Thymus (tissue), 11 donors: ENCODE measurements around the gene TRIM8. TPM values are rescaled to one million over a fixed set of nuclear protein-coding genes. Genes with fewer than 3 reads are reported as not detected.

Experiments
- DNase-seq, 9 donors: peaks; one replicate each; pipeline ENCODE4 v3.0.0-alpha.2; 2013; ENCODE audit warnings: low spot score in 9 of 9, low read depth in 6 of 9, missing footprints in 1 of 9
- H3K27ac ChIP-seq, 2 donors: one replicate each; pipeline ENCODE4 v1.5.1; 2013; ENCODE audit warnings: control low read depth in 1 of 2, low read depth in 1 of 2, low read length in 1 of 2, mild to moderate bottlenecking in 1 of 2, moderate library complexity in 1 of 2
- H3K27me3 ChIP-seq, 2 donors: one replicate each; pipeline ENCODE4 v1.5.1; 2013; ENCODE audit warnings: low read length in 1 of 2; ENCODE audit not compliant: control insufficient read depth in 2 of 2, insufficient read depth in 1 of 2
- H3K36me3 ChIP-seq, 2 donors: one replicate each; pipeline ENCODE4 v1.5.1; 2013; ENCODE audit warnings: low read length in 1 of 2, mild to moderate bottlenecking in 1 of 2, moderate library complexity in 1 of 2; ENCODE audit not compliant: control insufficient read depth in 2 of 2, insufficient read depth in 2 of 2
- H3K4me1 ChIP-seq, 2 donors: one replicate each; pipeline ENCODE4 v1.5.1; 2013; ENCODE audit warnings: low read length in 2 of 2; ENCODE audit not compliant: control insufficient read depth in 2 of 2, insufficient read depth in 2 of 2
- H3K4me3 ChIP-seq, 2 donors: one replicate each; pipeline ENCODE4 v1.5.1; 2013; ENCODE audit warnings: low read length in 2 of 2, control low read depth in 1 of 2, mild to moderate bottlenecking in 1 of 2
- H3K9me3 ChIP-seq, 2 donors: one replicate each; pipeline ENCODE4 v1.5.1; 2013; ENCODE audit warnings: low read length in 1 of 2, mild to moderate bottlenecking in 1 of 2; ENCODE audit not compliant: control insufficient read depth in 2 of 2, insufficient read depth in 1 of 2
- WGBS: extraction: QIAGEN DNeasy Blood & Tissue Kit; methylation state at CpG from one replicate; pipeline ENCODE4 v1.1.7; 2013; 5-methylcytosine and 5-hydroxymethylcytosine counted together
- polyA plus RNA-seq: library from polyadenylated mRNA; stranded (reverse); fragments of 200-250 nt; gene quantifications from one replicate; pipeline ENCODE4 v1.2.3, GENCODE V29; 2013
- total RNA-seq: library from RNA; stranded (reverse); fragments of 120-200 nt; gene quantifications from one replicate; pipeline ENCODE4 v1.2.4, GENCODE V29; 2013
- donor health status: healthy.

TRIM8 gene
- total and polyA plus RNA-seq, 2 donors, result 21.7 to 65.5 TPM

DNA sequence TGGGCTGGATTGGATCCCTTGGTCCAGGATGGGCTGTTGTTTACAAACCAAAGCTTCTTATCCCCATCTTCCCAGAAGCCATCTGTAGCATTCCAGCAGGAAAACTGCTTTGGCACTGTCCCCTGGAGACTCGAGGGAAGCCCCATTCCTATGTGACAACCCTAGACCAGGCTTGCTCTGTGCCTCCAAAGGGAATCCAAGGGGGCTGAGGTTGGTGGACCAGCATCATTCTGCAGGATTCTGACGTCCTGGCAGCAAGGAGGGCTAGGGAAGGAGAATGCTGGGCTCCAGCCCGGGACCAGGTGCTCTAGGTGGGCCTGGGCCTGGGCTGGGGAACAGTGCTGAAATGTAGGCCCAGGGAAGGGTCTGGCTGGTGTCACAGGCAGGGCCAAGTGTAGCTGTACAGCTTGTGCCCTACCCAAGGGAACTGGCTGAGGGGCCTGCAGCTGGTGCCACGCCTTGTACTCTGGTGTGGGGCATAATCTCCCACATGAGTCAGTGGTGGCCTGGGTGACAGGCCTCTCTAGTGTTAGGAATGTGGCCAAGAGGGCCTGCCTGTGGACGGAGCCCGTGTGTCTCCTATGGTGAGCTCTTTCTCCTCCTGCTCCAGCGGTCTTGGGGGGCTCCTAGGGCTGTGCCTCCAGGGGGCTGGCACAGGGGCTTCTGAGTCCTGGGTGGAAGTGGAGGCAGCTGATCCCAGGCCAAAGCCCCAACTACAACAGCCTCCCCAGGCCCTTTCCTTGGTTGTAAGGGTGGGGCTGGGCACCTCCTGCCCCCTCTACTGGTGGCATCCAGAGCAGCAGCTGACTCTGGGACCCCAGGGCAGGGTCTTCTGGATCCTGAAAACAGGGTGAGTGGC is 25.2 kb downstream of the TRIM8 start:
- 92% methylated on average over 7 of the region's 7 CpGs for WGBS
- Histone ChIP-seq H3K27ac (peak overlapping the region in 1 of 2 donors; percentile 55), H3K27me3 (no peaks in the 10 kb centered on the region), H3K9me3 (no peaks in the 10 kb centered on the region), H3K36me3 (no peaks in the 10 kb centered on the region), H3K4me3 (no peak overlapping the region), H3K4me1 (peaks cover 53 to 73% of the 10 kb centered on the region in 2 donors)
- DNase-seq, result peak in 1 of 9 donors; percentile 61

DNA sequence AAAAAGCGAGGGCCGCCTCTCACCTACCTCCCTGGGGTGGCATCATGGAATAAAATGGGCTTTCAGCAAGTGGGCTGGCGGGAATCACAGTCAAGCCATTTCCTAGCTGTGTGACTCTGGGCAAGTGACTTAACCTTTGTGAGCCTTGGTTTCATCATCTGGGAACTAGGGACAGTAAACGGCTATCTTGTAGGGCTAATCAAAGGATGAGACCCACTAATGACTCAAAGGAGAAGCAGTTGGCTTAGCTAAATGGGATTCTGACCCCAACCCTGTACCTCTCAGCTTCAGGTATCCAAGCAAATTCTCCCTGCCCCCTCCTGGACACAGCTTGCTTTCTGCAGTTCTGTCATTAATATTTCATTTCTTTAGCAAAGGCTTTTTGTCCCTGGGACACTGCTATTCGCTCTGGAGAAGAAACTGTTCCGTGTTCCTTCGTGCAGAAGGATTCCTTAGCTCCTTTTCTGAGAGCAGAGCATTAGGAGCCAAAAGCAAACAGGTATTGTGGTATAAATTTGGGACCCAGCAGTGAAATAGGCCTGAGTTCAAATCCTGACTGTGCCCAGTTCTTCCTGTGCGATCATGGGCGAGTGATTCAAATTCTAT is 25.9 kb downstream of the TRIM8 start:
- Histone ChIP-seq H3K9me3 (no peaks in the 10 kb centered on the region), H3K36me3 (no peaks in the 10 kb centered on the region), H3K4me1 (peaks cover 58 to 78% of the 10 kb centered on the region in 2 donors), H3K27ac (no peak overlapping the region), H3K27me3 (no peaks in the 10 kb centered on the region), H3K4me3 (no peak overlapping the region)
- DNase-seq, result no peak
- WGBS, result 98% methylated on average over 9 of the region's 9 CpGs

DNA sequence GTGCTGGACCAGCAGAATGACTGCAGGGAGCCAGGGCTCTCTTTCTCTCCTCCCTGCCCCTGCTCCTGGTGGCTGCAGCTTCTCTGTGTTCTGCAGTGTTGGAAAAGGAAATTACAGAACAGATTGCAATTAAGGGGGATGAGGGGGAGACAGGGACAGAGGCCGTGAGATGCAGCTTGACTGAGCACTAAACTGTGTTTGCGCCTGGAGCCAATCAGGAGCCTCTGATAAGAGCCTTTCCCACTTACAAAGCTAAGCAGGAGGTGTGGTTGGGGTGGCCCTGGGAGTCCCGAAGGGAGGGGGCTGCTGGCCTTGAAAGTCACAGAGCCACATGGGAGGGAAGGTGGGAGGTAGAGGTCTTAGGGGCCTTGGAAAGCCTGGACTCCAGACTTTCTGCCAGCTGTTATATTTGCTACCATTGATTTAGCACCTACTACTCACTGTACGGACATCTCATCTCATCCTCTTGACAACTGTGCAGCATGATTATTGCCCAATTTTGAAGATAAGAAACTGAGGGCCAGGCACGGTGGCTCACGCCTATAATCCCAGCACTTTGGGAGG is 26.7 kb downstream of the TRIM8 start:
- H3K4me1 ChIP-seq, result peaks cover 66 to 86% of the 10 kb centered on the region in 2 donors
- 83% methylated on average over 6 of the region's 6 CpGs for WGBS

DNA sequence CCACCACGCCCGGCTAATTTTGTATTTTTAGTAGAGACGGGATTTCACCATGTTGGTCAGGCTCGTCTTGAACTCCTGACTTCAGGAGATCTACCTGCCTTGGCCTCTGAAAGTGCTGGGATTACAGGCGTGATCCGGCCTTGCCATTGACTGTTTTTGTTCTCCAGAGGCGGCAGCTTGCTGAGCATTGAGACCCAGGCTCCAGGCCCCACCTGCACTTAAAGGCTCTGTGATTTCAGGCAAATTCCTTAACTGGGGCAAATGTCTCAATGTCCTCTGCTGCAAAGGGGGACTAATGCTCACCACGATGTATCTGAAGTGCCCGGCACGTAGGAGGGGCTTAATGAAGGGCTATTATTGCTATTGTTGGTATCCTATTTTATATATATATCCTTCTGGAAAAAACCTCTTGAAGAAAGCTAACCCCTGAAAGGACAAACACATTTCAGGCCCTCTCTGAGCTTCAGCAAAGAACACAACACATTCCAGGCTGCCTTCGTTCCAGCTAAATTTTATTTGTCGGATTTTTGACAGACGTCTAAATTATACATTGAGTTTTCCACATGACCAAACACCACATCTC is 29.0 kb downstream of the TRIM8 start:
- Histone ChIP-seq H3K27ac (peak overlapping the region; percentile 78 to 89), H3K9me3 (no peaks in the 10 kb centered on the region), H3K27me3 (no peaks in the 10 kb centered on the region), H3K36me3 (no peaks in the 10 kb centered on the region), H3K4me3 (peak overlapping the region; percentile 36 to 57), H3K4me1 (peaks cover 74 to 100% of the 10 kb centered on the region in 2 donors)
- 70% methylated on average over 13 of the region's 13 CpGs for WGBS
- peak in 1 of 9 donors; percentile 53 for DNase-seq

More for the DNA sequence above, 26.7 kb downstream of the TRIM8 start:
- no peaks in the 10 kb centered on the region for H3K27me3 ChIP-seq
- no peak overlapping the region for H3K4me3 ChIP-seq
- peak in 1 of 9 donors; percentile 44 for DNase-seq
- no peaks in the 10 kb centered on the region for H3K36me3 ChIP-seq
- H3K27ac ChIP-seq, result no peak overlapping the region
- no peaks in the 10 kb centered on the region for H3K9me3 ChIP-seq

DNA sequence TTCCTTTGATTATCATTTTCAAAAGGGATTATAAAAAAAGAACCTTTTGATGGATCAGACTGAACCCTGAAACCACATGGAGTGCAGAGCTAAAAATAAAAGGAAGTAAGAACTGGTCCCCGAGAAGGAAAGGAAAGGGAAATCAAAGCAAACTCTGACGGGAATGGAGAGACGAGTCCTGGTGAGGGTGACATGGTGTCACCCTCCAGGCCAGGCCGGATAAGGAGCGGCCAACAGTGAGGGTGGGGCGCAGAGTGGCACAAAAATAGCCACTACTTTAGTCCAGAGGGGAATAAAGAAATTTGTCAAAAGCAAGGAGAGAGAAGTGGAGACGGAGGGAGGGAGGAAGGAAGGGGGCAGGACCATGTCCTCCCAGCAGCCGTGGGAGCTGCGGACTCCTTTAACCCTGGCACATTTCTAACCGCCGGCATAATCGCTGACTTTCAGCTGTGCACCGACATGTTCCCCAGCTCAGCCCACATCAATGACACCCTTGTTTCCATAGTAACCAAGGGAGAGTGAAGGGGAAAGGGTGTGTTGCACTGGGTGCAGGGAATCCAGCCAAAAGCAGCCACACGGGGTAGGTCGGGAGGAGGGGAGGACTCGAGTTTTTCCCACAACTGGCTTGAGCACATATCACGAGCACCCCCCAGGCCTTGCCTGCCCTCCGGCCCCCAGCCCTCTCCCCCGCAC is 29.7 kb downstream of the TRIM8 start:
- Histone ChIP-seq H3K4me1 (peaks cover 74 to 100% of the 10 kb centered on the region in 2 donors), H3K27ac (peak overlapping the region; percentile 89 to 98), H3K9me3 (no peaks in the 10 kb centered on the region), H3K36me3 (no peaks in the 10 kb centered on the region), H3K27me3 (no peaks in the 10 kb centered on the region), H3K4me3 (peak overlapping the region; percentile 36 to 57)
- WGBS, result 1% methylated on average over 19 of the region's 19 CpGs
- DNase-seq, result peak; percentile 81 to 98 (median 92)

DNA sequence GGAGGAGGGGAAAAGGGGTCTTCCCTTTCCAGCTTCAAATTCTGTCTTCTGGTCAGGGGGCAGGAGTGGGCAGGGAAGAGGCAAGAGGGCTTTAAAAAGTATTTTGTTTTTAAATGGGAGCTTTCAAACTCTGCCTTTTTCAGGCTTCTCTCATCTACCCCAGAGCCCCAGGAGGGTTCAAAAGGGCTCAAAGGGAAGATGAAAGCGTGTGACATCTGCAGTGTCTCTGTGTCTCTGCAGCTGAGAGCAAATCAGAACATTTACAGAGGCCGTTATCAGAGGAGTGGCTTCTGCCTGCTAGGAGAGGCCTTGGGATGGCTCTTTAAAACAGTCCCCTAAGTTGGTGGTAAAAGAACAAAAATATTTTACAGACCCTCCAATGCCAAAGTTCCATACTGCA is 30.3 kb downstream of the TRIM8 start:
- Histone ChIP-seq H3K4me3 (peak overlapping the region; percentile 36 to 57), H3K36me3 (no peaks in the 10 kb centered on the region), H3K27me3 (no peaks in the 10 kb centered on the region), H3K9me3 (no peaks in the 10 kb centered on the region), H3K4me1 (peaks cover 72 to 100% of the 10 kb centered on the region in 2 donors), H3K27ac (peak overlapping the region; percentile 89 to 98)
- 4% methylated on average over 2 of the region's 2 CpGs for WGBS
- DNase-seq, result peak in 8 of 9 donors; percentile 61 to 93 (median 78)

DNA sequence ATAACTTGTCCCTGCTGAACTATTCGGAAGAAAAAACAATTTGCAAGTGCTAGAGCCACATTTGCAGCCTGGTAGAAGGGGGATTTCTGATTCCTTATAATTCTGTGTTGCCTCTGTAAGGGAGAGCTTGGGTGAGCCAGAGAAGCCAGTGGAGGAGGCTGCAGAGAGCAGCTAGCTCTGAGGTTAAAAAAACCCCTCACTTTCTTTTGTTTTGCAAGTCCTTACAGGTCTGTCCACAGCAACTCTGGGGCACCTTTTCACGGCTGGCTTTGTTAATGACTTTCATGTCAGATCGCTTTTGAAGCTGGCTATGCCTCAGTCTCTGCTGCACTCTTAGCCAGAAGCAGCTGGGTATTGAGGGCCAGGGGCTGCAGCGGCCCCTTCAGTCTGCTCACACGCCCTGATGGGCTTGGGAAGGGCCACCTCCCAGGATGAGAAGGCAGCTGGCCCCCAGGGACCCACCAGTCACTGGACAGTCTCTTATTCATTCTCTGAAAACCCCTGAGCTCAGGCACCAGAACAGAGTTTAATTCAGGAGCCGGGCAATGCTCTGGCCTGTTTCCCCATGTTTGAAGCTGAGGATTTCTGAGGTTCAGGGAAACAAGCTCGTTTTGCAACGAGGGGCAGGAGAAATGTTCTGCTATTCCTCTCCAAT is 30.9 kb downstream of the TRIM8 start:
- Histone ChIP-seq H3K36me3 (no peaks in the 10 kb centered on the region), H3K9me3 (no peaks in the 10 kb centered on the region), H3K4me3 (peak overlapping the region; percentile 36 to 57), H3K27ac (peak overlapping the region; percentile 89 to 98), H3K27me3 (no peaks in the 10 kb centered on the region), H3K4me1 (peaks cover 66 to 95% of the 10 kb centered on the region in 2 donors)
- DNase-seq, result peak in 1 of 9 donors; percentile 60
- 56% methylated on average over 8 of the region's 8 CpGs for WGBS
